Thymus (tissue), 11 donors: Measurements from ENCODE around the gene KCNJ4. TPM values are rescaled to one million over a fixed set of nuclear protein-coding genes. Genes with fewer than 3 reads are reported as not detected.

Experiments used
- DNase-seq, 9 donors: peaks; one replicate each; pipeline ENCODE4 v3.0.0-alpha.2; 2013; ENCODE audit warnings: low spot score in 9 of 9, low read depth in 6 of 9, missing footprints in 1 of 9
- H3K27ac ChIP-seq, 2 donors: one replicate each; pipeline ENCODE4 v1.5.1; 2013; ENCODE audit warnings: control low read depth in 1 of 2, low read depth in 1 of 2, low read length in 1 of 2, mild to moderate bottlenecking in 1 of 2, moderate library complexity in 1 of 2
- H3K27me3 ChIP-seq, 2 donors: one replicate each; pipeline ENCODE4 v1.5.1; 2013; ENCODE audit warnings: low read length in 1 of 2; ENCODE audit not compliant: control insufficient read depth in 2 of 2, insufficient read depth in 1 of 2
- H3K36me3 ChIP-seq, 2 donors: one replicate each; pipeline ENCODE4 v1.5.1; 2013; ENCODE audit warnings: low read length in 1 of 2, mild to moderate bottlenecking in 1 of 2, moderate library complexity in 1 of 2; ENCODE audit not compliant: control insufficient read depth in 2 of 2, insufficient read depth in 2 of 2
- H3K4me1 ChIP-seq, 2 donors: one replicate each; pipeline ENCODE4 v1.5.1; 2013; ENCODE audit warnings: low read length in 2 of 2; ENCODE audit not compliant: control insufficient read depth in 2 of 2, insufficient read depth in 2 of 2
- H3K4me3 ChIP-seq, 2 donors: one replicate each; pipeline ENCODE4 v1.5.1; 2013; ENCODE audit warnings: low read length in 2 of 2, control low read depth in 1 of 2, mild to moderate bottlenecking in 1 of 2
- H3K9me3 ChIP-seq, 2 donors: one replicate each; pipeline ENCODE4 v1.5.1; 2013; ENCODE audit warnings: low read length in 1 of 2, mild to moderate bottlenecking in 1 of 2; ENCODE audit not compliant: control insufficient read depth in 2 of 2, insufficient read depth in 1 of 2
- WGBS: extraction: QIAGEN DNeasy Blood & Tissue Kit; methylation state at CpG from one replicate; pipeline ENCODE4 v1.1.7; 2013; 5-methylcytosine and 5-hydroxymethylcytosine counted together
- polyA plus RNA-seq: library from polyadenylated mRNA; stranded (reverse); fragments of 200-250 nt; gene quantifications from one replicate; pipeline ENCODE4 v1.2.3, GENCODE V29; 2013
- total RNA-seq: library from RNA; stranded (reverse); fragments of 120-200 nt; gene quantifications from one replicate; pipeline ENCODE4 v1.2.4, GENCODE V29; 2013
- donor health status: healthy.

KCNJ4 gene
- total and polyA plus RNA-seq, 2 donors = 0.32 to 0.66 TPM

DNA sequence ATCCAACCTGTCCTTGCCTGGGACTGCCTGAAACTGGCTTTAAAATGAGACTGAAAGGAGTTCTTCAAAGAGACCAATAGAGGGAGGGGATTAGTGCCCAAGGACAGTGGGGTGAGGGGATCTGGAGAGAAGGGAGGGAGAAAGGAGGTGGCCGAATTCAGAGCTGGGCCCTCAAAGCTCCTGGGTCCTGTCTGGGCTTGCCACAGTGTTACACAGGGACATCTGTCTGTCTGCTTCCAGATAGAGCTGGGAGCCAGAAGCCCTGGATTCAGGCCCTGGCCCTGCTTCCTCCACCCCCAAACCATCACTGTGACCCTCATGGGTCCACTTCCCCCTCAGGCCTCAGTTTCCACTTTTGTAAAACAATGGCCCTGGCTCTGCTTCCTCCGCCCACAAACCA is 3.6 kb downstream of the KCNJ4 start:
- DNase-seq = no peak
- Histone ChIP-seq H3K9me3 (peaks cover 0 to 3% of the 10 kb centered on the region in 2 donors), H3K36me3 (peaks cover 0 to 3% of the 10 kb centered on the region in 2 donors), H3K4me1 (peaks cover 20 to 22% of the 10 kb centered on the region in 2 donors), H3K27ac (no peak overlapping the region), H3K4me3 (no peak overlapping the region), H3K27me3 (peaks cover 0 to 85% of the 10 kb centered on the region in 2 donors)
- 95% methylated on average over 2 of the region's 2 CpGs for WGBS

DNA sequence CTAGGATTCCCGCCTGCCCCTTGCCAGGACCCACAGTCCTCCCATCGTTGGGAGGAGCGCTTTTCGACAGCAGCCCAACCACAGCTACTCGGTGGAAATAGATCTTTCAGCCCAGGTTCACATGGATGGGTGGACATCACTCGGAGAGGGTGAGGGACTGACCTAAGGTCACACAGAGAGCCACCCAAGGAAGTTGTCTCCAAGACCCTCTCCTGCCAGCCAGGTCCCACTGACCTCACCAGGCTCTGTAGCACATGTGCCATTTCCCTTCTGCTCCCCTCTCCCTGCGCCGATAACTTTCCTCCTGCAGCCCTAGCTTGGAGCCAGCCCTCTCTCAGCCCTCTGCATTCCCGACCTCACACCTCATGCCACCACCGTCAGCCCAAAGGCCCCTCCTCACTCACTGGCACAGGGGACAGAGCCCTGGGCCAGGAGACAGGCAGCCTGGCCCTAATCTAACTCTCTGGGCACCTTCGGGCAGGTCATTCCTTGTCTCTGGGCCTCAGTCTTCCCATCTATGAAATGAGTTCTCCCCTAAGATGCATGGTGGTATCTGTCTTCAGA is 4.7 kb downstream of the KCNJ4 start:
- Histone ChIP-seq H3K36me3 (peaks cover 0 to 3% of the 10 kb centered on the region in 2 donors), H3K27ac (no peak overlapping the region), H3K9me3 (peaks cover 0 to 3% of the 10 kb centered on the region in 2 donors), H3K4me1 (peaks cover 13 to 17% of the 10 kb centered on the region in 2 donors), H3K27me3 (peaks cover 0 to 85% of the 10 kb centered on the region in 2 donors), H3K4me3 (no peak overlapping the region)
- no peak for DNase-seq
- 75% methylated on average over 11 of the region's 11 CpGs for WGBS

DNA sequence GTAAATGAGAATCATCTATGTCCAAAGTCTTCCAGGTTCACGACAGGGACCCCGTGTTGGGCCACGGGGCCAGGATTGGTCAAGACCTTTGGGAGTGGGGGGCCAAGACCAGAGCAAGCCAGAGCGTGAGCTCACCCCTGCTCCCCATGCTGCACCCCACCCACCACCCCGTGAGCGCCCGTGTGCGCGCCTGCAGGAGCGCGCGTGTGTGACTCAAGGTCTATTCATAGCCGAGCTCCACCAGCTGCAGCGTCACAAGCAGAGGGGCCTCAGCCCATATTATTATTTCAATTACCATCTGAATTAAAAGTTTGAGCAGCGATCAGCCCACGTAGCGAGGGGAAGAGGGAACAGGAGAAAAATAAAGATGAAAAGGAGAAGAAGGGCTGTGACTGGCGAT is 5.2 kb downstream of the KCNJ4 start:
- Histone ChIP-seq H3K4me1 (peaks cover 13 to 17% of the 10 kb centered on the region in 2 donors), H3K9me3 (peaks cover 0 to 3% of the 10 kb centered on the region in 2 donors), H3K36me3 (peaks cover 0 to 3% of the 10 kb centered on the region in 2 donors), H3K4me3 (no peak overlapping the region), H3K27me3 (peaks cover 0 to 86% of the 10 kb centered on the region in 2 donors), H3K27ac (no peak overlapping the region)
- WGBS = 83% methylated on average over 18 of the region's 18 CpGs
- no peak for DNase-seq

DNA sequence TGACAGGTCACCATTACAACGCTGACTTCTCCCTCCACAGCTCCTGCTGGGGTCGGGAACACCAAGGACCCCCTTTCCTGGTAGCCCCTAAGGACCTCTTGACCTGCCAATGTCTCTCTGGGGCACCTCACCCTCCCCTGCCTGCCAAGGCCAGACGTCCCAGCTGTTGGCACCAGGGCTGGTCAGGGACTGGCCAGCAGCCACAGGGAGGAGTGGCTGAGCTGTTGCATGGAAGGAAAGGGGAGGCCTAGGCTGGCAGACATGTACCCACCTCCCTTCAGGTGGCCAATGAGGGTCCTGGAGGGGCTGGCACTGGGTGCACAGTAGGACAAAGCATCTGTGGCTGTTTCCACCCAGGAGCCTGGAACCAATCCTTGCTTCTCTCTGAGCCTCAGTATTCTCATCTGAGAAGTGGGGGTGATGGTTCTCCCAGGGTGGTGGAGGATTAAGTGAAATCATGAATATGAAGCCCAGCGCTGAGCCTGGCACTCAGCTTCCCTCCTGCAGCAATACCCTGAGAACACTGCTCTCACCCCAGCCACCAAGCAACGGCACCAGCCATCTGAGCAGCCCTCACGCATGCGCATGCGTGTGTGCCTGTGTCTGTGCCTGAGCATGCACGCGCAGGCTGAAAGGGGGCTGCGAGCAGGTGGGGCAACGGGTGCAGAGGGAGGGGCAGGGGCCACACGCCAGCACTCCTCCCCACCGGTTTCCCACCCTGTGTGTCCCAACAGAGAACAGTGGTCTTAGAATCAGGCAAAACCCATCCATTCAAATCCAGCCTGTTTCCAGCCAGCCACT is 5.9 kb downstream of the KCNJ4 start:
- Histone ChIP-seq H3K4me3 (no peak overlapping the region), H3K4me1 (peaks cover 8 to 12% of the 10 kb centered on the region in 2 donors), H3K36me3 (peaks cover 0 to 3% of the 10 kb centered on the region in 2 donors), H3K27me3 (peaks cover 0 to 85% of the 10 kb centered on the region in 2 donors), H3K9me3 (peaks cover 0 to 3% of the 10 kb centered on the region in 2 donors), H3K27ac (no peak overlapping the region)
- no peak for DNase-seq
- 88% methylated on average over 14 of the region's 14 CpGs for WGBS

DNA sequence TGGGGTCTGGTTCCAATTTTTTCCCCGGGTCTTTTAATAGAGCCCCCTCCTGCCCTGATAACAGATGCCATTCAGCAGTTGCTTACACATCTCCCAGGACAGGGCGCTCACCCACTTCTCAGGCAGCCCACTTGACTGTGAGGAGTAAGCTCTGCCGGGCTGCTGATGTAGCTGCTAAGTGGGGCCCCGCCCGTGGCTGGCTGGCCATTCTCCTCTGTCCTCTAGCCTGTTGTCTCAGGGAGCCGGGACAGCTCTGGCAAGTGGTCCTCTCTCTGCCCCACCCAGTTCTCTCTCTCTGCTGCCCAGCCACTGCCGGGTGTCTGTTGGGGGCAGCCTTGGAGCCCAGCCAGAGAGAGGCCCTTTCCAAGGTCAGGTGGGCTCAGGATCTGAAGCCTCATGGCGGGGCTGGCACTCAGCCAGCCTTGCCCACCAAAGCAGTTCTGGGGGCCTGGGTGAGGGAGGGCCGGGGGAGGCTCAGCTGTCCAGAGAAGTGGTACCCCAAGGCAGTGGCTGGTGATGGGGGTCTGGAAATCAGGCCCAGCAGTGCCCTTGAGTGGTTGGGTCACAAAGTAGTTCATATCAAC is 8.9 kb downstream of the KCNJ4 start:
- H3K27ac ChIP-seq = no peak overlapping the region
- no peak for DNase-seq
- H3K36me3 ChIP-seq = peaks cover 0 to 3% of the 10 kb centered on the region in 2 donors
- 84% methylated on average over 9 of the region's 9 CpGs for WGBS
- no peaks in the 10 kb centered on the region for H3K4me1 ChIP-seq
- H3K27me3 ChIP-seq = peaks cover 0 to 69% of the 10 kb centered on the region in 2 donors
- no peak overlapping the region for H3K4me3 ChIP-seq
- H3K9me3 ChIP-seq = no peaks in the 10 kb centered on the region

GRCh38 chr22:38444783-38445182 is 10.2 kb downstream of the KCNJ4 start:
- Histone ChIP-seq H3K27me3 (peaks cover 0 to 61% of the 10 kb centered on the region in 2 donors), H3K4me3 (no peak overlapping the region), H3K36me3 (peaks cover 0 to 3% of the 10 kb centered on the region in 2 donors), H3K27ac (no peak overlapping the region), H3K9me3 (no peaks in the 10 kb centered on the region), H3K4me1 (no peaks in the 10 kb centered on the region)
- DNase-seq = no peak
- 96% methylated on average over 10 of the region's 10 CpGs for WGBS

DNA sequence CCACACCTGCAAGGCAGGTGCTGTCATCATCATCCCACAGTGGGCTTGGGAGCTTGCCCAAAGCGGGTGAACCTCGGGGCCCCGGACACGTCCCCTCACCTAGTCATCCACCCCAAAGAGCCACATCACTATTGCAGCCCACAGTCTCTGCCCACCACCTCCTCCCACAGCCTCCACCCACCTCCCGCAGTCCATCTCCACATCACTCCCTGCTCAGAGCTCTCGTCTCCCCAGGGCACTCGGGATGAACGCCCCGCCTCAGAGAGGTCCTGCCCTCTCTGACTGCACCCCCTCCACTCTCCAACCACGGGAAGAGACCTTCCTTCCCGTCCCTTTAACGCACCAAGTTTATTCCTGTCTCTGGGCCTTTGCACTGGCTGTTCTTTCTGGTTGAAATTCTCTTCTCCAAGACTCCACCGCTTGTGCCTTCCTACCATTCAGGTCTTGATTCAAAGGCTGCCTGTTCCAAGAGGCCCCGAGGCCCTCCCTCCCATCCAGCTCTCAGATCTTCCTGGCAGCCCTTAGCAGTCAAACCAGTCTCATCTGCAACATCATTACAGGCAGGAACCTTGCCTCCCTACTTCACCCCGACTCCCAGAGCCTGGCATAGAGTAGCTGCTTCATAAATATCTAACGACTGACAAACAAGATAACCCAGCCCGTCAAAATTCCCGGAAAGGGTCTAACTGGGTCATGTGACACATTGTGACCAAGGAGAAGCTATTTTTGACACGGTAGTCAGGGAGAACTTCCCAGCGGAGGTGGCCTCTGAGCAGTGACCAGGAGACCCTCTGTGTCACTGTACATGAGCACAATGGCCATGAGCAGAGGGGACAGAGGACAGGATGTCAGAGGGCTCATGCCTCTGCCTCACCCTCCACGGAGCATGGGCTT is 11.1 kb downstream of the KCNJ4 start:
- Histone ChIP-seq H3K4me3 (no peak overlapping the region), H3K36me3 (peaks cover 0 to 3% of the 10 kb centered on the region in 2 donors), H3K27me3 (peaks cover 0 to 52% of the 10 kb centered on the region in 2 donors), H3K27ac (no peak overlapping the region), H3K4me1 (no peaks in the 10 kb centered on the region), H3K9me3 (no peaks in the 10 kb centered on the region)
- no peak for DNase-seq
- WGBS = 80% methylated on average over 21 of the region's 21 CpGs

DNA sequence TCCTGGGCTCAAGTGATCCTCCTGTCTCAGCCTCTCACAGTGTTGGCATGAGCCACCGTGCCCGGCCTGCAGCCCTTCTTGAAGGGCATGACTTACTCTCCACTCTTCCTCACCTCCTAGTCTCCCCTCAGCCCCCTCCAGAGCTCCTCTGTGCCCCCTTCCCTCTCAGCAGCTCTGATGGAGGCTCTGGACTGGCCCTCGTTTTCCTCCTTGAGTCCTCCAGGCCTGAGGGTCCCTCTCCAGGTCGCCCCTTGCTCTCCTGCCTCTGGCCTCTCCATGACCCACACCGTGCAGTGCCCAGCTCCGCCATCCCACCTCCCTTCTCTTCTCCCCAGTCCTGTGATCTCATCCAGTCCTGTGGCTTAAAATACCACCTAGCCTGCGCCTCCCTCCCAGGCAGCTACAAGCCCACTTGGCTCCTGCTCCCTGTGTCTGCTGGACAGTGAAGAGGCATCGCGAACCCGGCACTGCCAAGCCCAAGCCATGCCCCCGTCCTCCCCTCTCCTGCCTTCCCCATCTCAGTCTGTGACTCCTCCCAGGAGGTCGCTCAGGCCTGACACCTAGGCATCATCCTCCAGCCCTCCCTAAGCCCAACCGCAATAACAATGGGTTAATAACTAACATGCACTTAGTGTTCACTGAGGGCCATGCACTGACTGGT is 11.9 kb downstream of the KCNJ4 start:
- H3K36me3 ChIP-seq = peaks cover 0 to 3% of the 10 kb centered on the region in 2 donors
- H3K9me3 ChIP-seq = no peaks in the 10 kb centered on the region
- H3K27ac ChIP-seq = no peak overlapping the region
- no peaks in the 10 kb centered on the region for H3K4me1 ChIP-seq
- no peak overlapping the region for H3K4me3 ChIP-seq
- H3K27me3 ChIP-seq = peaks cover 0 to 44% of the 10 kb centered on the region in 2 donors
- DNase-seq = no peak
- 92% methylated on average over 13 of the region's 13 CpGs for WGBS
